CD4-positive, alpha-beta T cell treated with Interleukin-17A for 4 hours (primary cell): Measurements from ENCODE around the gene ITSN1.
"Not testable (repeated sequence)": the region's sequence is repeated elsewhere in the genome, so short reads cannot be mapped to it uniquely, and the experiment has no call there.

Source experiments
- DNase-seq: peaks from one replicate; pipeline ENCODE4 v3.0.0-alpha.2; 2020; ENCODE audit warnings: mixed read lengths

The ITSN1 gene

GRCh38 chr21:33684068-33684467 is 41.8 kb downstream of the ITSN1 start:
- no peak for DNase-seq

DNA sequence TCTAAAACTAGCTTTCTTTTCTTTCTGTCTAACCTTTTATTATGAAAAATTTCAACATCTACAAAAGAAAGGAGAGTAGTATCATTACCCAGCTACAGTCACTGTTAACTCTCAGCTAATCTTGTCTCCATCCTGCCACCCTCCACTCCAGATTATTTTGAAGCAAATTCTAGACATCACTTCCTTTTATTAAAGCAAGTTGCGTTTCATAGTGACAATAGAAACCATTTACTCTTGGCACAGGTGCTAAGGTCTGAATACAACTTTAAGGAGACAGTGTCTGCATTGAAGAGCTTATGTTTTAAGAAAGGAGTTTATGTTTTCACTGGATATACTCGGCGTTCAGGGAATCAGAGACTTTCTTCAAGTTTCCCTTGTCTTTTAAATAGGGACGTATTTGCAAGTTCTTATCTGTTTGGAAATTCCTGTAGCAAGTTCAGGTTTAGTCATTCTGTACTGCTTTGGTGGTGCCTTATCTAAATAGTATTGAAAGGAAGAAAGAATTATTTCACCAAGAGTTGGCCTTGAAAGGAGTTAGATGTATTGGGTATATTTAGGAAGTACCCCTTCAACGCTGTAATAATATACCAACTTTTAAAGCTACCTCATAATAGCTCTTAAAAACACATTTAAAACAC is 42.7 kb downstream of the ITSN1 start:
- DNase-seq, result no peak

DNA sequence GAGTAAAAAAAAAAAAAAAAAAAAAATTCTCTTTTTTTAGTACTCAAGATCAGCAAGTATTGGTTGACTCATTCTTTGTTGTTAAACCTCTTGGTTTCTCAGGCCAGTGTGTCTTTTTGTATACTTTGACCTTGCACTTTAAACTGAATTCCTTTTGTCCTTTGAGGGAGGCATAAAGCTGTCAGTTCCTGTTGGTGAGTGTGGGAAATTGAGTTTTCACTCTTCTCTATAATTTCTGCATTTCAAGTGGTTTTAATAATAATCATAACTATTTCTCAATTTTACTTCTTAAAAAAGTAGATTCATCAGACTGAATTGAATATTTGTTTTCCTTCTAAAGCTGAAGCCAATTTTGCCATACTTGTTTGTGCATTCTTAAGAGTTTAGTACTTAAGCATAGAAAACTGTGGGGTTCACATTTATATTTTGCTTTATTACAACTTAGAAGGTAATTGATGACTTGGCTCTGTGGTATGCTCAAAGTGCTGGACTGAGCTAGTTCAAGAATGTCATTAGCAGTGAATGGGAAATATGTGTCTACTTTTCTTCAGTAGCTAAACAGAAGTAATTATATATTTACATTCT is 43.4 kb downstream of the ITSN1 start:
- no peak for DNase-seq

DNA sequence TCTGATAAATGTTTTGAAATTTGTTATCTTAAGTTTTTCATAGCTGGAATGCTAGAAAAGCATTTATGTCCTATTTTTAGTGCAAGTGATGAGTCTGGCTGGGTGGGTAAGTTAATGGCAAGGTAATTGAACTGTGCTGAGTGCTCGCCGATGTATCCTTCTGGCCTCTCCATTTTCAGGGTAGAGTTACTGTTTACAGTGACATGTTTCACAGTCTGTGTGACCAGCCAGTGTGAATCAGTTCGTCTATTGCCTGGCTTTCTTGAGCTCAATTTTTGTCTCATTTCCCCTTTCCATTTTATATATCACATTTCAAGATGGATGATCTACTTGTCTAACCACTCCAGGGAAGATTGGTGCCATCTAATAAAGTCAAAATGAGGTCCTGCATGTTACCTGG is 44.1 kb downstream of the ITSN1 start:
- no peak for DNase-seq

DNA sequence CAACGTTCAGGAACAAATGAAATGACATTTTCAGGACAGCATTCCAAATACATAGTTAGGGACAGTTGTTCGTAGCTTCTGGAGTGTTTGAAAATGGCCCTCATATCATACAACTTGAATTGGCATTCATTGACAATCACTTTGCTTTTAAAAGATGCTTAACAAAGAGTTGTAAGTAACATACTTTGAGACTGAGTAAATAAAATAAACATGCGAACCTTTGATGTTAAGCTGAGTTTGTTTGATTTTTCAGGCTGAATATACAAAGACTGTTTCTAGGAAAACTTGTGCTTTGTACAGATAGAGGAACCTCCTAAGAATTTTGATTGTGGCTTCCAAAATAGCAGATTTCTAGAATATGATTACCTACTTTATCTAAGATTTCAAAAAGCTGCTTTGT is 45.3 kb downstream of the ITSN1 start:
- no peak for DNase-seq

GRCh38 chr21:33688353-33688752 is 46.1 kb downstream of the ITSN1 start:
- no peak for DNase-seq

DNA sequence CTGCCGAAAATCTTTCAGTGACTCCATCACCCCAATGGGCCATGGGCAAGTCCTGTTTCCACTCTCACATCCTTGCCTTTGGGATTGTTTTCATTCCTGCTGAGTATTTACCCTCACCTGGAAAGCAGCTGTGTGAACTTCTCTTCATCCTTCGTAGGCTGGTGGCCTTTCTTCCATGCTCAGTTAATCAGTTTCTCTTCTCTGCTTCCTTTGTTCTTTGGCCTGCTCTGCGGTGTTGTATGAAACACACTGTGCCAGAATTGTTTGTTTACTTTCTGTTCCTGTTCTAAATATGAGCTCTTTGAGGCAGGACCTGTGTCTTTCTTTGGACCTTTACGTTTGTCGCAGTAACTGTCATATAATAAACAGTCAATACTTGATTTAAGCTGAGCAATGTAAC is 48.6 kb downstream of the ITSN1 start:
- DNase-seq, result no peak

DNA sequence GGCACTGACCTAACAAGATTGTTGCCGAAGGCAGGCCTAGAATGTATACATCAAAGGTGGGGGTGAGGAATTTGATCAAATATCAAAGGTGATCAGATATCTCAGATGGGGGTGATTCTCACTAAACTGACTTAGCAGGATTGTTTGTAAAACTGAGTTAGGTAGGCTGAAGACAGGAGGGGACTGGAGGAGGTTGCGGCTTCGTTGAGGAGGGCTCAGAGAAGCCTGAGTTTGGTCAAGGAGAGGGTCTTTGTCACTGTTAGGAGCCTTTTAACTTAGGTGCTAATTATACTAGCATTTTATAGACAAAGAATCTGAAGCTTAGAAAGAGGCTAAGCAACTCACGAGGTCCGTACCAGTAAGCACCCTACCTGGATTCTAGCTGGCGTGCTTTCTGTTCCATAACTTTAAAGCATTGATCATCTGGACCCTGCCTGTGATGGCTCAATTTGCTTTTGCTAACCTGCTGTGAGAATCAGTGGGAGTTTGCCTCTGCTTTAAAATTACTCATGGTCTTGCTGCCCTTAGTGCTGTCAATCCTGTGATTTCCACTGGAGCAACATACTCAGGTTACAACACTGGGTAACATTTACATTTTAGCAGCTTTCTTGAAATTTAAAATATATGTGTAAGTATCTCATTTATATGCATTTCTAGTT is 49.8 kb downstream of the ITSN1 start:
- no peak for DNase-seq

GRCh38 chr21:33695813-33696212 is 53.5 kb downstream of the ITSN1 start:
- DNase-seq, result no peak

DNA sequence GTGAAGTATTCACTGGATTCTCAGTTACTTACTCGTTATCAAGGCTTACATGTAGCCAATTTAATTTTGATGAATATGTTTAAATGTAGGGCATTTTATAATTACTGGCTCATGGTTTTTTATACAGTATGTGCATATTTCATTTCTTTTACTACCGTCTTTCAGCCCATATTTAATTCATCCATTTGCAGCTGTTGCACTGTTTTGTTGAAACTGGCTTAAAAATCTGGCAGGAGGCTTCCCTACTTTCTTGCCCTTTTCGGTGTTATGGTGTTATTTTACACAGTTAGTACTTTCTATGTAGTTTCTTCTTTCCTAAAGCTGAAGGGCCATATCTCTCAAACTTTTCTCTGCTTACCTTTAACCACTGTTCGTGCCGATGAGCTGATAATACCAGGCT is 54.2 kb downstream of the ITSN1 start:
- DNase-seq, result no peak

DNA sequence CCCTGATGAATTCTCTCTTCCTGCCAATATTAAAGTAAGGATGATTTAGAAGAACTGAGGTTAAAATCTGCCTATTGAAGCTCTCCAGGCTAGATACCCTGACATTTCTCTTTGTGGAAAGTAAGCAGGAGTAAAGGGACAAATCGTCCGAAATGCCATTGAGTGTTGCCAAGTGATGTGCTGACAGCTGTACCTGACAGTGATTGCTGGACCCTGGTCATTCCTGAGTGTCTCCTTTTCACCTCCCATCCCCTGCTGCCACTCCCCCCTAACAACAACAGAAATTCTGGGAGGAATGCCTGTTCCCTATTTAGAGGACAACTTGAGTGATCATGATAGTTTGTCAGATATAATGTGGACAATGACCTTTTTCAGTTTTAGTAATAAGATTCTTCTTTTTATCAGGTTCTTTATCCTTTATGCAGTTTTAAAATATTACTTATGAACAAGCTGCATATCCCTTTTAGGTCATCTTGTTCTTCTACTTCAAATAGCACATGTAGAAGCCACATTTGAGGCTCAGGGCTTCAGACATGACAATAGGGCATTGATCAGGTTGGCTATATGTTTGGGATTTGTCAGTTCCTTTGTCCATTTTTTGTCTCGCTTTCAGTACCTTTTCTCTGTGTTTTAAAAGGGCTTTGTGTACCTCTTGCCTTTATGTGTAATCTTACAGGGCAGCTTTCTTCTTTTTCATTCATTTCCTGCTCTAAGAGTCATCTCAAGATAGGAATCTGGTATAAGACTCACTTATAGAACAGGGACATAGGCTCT is 56.0 kb downstream of the ITSN1 start:
- DNase-seq, result no peak

DNA sequence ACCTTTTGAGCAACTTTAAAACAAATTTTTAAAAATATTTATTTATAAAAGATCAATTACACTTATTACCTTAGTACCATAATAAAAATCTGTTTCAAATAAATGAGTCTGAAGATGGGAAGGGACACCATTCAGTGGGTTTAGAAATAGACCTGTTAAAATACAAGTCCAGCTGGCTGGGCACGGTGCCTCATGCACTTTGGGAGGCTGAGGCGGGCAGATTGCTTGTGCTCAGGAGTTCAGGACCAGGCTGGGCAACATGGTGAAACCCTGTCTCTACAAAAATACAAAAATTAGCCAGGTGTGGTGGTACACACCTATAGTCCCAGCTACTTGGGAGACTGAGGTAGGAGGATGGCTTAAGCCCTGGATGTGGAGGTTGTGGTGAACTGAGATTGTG is 57.0 kb downstream of the ITSN1 start:
- DNase-seq, result no peak

GRCh38 chr21:33700491-33700890 is 58.2 kb downstream of the ITSN1 start:
- DNase-seq, result no peak

DNA sequence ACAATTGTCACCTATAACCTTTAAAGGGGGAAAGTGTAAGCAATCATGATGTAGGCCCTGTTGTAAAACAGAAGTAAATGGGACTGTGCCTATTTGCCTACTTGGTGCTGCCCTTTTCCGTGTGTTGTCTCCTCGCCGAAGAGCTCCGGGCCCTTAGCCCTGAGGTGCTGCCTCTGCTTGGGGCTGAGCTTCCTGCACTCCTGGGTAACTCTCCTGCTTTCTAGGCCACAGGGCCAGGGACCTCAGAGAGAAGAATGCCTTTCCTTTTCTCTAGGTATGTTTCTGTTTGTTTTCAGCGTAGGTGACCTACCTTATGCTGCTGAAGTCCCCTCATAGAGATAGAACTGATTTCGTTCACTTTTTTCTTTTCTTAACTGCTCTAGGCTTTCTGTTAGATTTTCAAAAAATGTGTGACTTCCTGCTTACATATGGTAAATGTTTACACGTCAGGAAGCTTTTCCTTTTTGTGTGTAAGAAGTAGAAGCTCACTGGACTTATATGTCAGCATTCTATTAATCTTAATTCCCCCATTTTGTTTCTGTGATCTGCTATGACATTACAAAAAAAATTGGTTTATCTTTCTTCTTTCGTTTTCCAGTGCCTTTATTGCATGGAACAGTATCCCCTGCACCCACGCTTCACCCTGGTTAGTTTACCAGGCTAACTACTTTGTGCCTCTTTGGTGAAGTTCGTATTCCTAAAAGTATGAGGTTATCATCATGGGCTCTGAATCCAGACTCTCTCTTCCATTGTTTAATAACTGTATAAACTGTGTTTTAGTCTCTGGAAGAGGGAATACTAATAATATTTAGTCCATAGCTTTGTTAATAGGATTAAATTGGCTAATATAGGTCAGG is 61.7 kb downstream of the ITSN1 start:
- peak; percentile 3 for DNase-seq

DNA sequence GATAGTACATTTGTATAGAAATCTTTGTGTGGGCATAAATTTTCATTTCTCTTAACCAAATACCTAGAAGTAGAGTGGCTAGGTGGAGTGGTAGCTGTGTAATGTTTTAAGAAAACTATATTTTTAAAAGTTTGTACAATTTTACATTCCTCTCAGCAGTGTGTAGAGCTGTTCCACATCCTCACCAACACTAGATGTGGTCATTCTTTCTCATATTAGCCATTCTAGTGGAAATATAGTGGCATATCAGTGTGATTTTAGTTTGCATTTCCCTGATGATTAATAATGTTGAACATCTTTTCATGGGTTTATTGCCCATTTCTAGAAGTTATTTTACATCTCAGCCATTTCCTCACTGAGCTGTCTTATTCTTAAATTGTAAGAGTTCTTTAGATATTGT is 65.5 kb downstream of the ITSN1 start:
- DNase-seq, result no peak

GRCh38 chr21:33708874-33709273 is 66.6 kb downstream of the ITSN1 start:
- no peak for DNase-seq

DNA sequence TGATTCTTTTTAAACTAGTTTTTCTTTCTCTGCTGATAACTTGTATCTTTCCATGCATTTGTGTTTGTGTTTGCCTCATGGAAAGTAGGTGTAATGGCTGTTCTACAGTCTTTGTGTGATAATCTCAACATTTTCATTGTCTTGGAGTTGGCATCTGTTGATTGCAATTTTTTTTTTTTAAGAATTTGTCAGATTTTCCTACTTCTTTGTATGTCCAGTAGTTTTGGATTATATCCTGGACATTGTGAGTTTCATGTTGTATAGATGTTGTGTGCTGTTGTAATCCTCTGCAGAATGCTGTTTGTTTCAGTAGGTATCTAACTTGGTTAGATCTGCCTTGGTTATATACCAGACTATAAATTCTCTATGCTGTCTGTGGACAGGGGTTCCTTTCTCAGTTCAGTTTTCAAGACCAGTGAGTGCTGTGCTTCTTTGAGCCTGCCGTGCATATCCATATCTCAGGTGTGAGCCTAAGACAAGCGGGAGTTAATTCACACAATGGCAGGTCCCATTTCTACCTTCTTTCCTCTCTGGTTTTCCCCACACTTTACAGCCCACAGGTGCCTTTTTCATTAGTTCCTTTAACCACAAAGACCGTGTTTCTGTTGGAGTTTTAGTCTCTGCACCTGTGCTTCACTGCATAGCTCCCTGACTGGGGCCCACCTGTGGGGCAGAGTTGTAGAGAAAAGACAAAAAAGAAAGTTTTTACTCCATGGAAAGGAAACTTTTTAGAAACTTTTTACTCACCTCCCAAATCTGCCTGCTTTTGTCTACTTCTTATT is 69.9 kb downstream of the ITSN1 start:
- DNase-seq, result no peak

DNA sequence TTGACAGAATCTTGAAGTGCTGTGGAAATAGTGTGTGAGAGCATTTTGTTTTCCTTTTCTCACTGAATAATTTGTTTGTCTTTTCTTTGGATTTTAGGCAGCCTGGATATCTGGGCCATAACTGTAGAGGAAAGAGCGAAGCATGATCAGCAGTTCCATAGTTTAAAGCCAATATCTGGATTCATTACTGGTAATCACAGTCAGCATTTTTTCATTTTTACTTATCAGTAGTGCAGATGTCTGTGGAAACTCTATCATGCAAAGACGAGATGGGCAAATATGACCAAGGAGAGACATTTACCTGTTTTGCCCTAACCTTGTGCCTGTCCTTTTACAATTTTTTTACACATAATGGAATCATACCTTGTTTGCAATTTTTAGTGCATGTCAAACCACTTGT is 78.8 kb downstream of the ITSN1 start:
- no peak for DNase-seq

DNA sequence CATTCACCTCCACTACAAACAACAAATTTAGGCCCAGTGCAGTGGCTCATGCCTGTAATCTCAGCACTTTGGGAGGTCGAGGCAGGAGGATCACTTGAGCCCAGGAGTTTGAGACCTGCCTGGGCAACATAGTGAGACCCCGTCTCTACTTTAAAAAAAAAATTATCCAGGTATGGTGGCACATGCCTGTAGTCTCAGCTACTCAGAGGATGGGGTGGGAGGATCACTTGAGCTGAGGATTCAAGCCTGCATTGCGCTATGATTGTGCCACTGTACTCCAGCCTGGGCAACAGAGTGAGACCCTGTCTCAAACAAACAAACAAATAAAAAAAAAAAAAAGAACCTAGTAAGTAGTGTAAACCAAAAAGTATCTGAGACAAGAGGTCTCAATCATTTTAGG is 86.8 kb downstream of the ITSN1 start:
- DNase-seq, result not testable (repeated sequence)

GRCh38 chr21:33729641-33730040 is 87.3 kb downstream of the ITSN1 start:
- DNase-seq, result no peak

- no peak for DNase-seq
Measured at GRCh38 chr21:33731447-33731846, 89.1 kb downstream of the ITSN1 start.

DNA sequence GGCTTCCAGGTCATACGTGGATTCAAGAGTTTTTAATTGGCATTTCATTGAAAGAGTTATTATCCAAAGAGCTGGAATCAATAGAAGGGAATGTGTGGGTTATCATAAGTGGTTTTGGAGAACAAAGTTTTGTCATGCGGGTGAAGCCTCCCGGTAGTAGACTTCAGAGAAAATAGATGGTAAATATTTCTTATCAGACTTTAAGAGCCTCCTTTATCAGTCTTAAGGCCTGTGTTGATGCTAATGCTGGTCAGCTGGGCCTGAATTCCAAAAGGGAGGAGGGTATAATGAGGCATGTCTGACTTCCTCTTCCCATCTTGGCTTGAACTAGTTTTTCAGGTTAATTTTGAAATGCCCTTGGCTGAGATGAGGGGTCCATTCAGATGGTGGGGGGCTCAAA is 89.7 kb downstream of the ITSN1 start:
- DNase-seq, result no peak
